Upper lobe of right lung (tissue), 1 donor: Measurements from ENCODE around the gene ASB2. TPM values are rescaled to one million over a fixed set of nuclear protein-coding genes. Genes with fewer than 3 reads are reported as not detected.

Experiments used
- ATAC-seq: fragments of 200-7000 bp; cut with Tn5 transposase; one replicate; pipeline ENCODE4 v1.9.1; 2020; ENCODE audit warnings: mild to moderate bottlenecking, moderate library complexity
- DNase-seq: peaks from one replicate; pipeline ENCODE4 v3.0.0-alpha.2; 2020
- H3K27ac ChIP-seq: fragments of 200-600 bp; one replicate; pipeline ENCODE4 v1.8.0; 2022
- H3K27me3 ChIP-seq: fragments of 200-600 bp; one replicate; pipeline ENCODE4 v1.8.0; 2022; ENCODE audit warnings: mild to moderate bottlenecking
- H3K36me3 ChIP-seq: fragments of 200-600 bp; one replicate; pipeline ENCODE4 v1.8.0; 2022
- H3K4me1 ChIP-seq: fragments of 200-600 bp; one replicate; pipeline ENCODE4 v1.8.0; 2022
- H3K4me3 ChIP-seq: fragments of 200-600 bp; one replicate; pipeline ENCODE4 v1.8.0; 2022; ENCODE audit warnings: mild to moderate bottlenecking
- H3K9me3 ChIP-seq: fragments of 200-600 bp; one replicate; pipeline ENCODE4 v1.8.0; 2022
- intact Hi-C: fragments of 100-400 bp; cut with DNase I; formaldehyde crosslinking; loops from one replicate; pipeline ENCODE4 v1.11.0; 2022
- total RNA-seq: library from RNA; stranded (reverse); fragmentation: NEBNext Ultra II Directional; extraction: Animal tissue kit (Norgen Biotek cat#: 25700); gene quantifications from one replicate; pipeline ENCODE4 v1.2.1, GENCODE V29; 2021
- TF ChIP-seq, protein P1 (sequence below): fragments of 200-600 bp; IDR thresholded peaks from one replicate; pipeline ENCODE4 v1.8.0; 2022; ENCODE audit warnings: antibody characterized with exemption
- donor health status: DM: no; HTN: yes; CAD: no; lungs with severe emphysema.

Gene ASB2
- total RNA-seq, 1 donor from 2014 or later, result 3.2 TPM

DNA sequence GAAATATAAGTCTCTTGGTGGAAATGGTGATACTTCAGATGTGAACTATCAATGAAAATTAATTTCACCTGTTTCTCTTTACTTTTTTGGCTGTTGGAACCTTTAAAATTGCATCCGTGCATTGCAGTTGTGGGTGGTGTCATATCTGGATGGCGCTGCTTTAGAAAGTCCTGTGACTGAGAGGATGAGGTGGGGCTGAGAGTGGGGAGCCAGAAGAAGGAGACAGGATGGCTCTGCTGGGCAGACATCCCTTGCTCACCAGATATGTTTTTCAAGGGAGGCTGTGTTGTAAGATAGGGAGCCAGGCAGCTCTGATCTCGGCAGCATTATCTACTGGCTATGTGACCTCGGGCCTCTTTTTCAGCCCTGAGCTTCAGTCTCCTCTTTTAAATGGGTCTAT is 12.7 kb downstream of the ASB2 start:
- DNase-seq, result no peak
- H3K36me3 ChIP-seq, result no peaks in the 10 kb centered on the region
- TF ChIP-seq, protein P1, sequence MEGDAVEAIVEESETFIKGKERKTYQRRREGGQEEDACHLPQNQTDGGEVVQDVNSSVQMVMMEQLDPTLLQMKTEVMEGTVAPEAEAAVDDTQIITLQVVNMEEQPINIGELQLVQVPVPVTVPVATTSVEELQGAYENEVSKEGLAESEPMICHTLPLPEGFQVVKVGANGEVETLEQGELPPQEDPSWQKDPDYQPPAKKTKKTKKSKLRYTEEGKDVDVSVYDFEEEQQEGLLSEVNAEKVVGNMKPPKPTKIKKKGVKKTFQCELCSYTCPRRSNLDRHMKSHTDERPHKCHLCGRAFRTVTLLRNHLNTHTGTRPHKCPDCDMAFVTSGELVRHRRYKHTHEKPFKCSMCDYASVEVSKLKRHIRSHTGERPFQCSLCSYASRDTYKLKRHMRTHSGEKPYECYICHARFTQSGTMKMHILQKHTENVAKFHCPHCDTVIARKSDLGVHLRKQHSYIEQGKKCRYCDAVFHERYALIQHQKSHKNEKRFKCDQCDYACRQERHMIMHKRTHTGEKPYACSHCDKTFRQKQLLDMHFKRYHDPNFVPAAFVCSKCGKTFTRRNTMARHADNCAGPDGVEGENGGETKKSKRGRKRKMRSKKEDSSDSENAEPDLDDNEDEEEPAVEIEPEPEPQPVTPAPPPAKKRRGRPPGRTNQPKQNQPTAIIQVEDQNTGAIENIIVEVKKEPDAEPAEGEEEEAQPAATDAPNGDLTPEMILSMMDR, result no peak

DNA sequence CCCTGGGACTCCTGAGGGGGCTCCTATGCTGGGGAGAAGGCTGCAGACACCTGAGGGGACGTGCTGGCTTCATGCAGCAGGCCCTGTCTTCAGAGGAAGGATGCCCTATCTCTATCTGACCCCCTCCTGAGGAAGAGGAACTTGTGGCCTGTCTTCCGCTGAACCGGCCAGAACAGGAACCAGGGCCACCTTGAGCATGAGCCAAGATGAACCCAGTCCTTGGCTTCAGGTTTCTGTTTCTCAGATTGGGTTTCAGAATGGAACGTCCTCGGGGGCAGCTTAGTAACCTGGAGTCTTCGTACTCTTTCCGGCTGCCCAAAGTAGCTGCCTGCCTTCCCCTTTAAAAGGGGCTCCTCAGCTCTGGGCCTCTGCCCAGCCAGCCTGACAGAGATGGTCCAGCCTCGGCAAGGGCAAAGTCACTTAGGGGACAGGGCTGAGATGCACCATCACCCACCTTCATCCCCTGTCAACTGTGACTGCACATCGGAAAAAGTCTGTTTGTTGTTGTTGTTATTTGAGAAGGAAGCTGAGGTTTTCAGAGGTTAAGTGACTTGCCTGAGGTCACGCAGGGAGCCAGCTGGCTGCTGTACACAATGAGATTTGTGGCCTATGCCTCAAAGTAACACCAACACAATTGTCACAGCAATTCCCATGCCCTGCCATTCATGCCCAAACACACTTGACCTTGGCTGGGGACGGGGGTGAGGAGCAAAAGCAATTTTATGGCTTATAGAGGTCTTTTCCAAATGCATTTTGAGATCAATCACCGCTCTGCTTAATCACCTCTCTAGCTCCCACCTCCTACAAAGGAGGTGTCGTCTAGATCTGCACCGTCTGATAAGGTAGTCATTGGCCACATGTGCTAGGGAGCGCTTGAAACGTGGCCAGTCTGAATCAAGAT is 13.4 kb downstream of the ASB2 start:
- intact Hi-C loops, result no loop called here
- Histone ChIP-seq H3K36me3 (no peaks in the 10 kb centered on the region), H3K9me3 (no peaks in the 10 kb centered on the region), H3K27ac (peak overlapping the region; percentile 55), H3K4me1 (peaks cover 23% of the 10 kb centered on the region), H3K4me3 (no peak overlapping the region), H3K27me3 (no peaks in the 10 kb centered on the region)
- DNase-seq (no peak), ATAC-seq (peak; percentile 72)
- TF ChIP-seq, protein P1, result no peak

More for the DNA sequence above, 12.7 kb downstream of the ASB2 start:
- Histone ChIP-seq H3K27me3 (no peaks in the 10 kb centered on the region), H3K4me3 (no peak overlapping the region), H3K9me3 (no peaks in the 10 kb centered on the region), H3K27ac (peak overlapping the region; percentile 5), H3K4me1 (peaks cover 20% of the 10 kb centered on the region)
- intact Hi-C loops, result no loop called here
- ATAC-seq, result no peak

DNA sequence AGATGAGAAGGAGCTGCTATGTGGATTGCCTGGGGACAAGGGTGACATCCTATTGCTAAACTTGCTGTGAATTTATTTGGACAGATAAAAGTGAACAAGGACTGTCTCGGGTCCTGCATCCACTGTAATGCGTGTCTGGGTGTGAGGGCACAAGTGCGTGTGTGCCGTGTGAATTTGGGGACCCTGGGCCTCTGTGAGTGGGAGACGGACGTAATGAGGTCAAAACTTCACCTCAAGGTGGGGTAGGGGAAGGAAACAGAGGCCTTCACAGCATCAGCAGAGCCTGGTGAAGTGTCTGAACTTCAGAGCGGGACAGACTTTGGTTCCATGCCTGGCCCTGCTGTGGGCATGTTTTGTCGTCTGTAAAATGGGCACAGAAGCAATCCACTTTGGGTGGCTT is 14.8 kb downstream of the ASB2 start:
- peak overlapping the region; percentile 6 for H3K27ac ChIP-seq
- peaks cover 25% of the 10 kb centered on the region for H3K4me1 ChIP-seq
- TF ChIP-seq, protein P1, result no peak
- ATAC-seq (no peak), DNase-seq (no peak)
- no peak overlapping the region for H3K4me3 ChIP-seq
- no peaks in the 10 kb centered on the region for H3K27me3 ChIP-seq
- H3K36me3 ChIP-seq, result no peaks in the 10 kb centered on the region
- intact Hi-C loops, result no loop called here
- H3K9me3 ChIP-seq, result no peaks in the 10 kb centered on the region

DNA sequence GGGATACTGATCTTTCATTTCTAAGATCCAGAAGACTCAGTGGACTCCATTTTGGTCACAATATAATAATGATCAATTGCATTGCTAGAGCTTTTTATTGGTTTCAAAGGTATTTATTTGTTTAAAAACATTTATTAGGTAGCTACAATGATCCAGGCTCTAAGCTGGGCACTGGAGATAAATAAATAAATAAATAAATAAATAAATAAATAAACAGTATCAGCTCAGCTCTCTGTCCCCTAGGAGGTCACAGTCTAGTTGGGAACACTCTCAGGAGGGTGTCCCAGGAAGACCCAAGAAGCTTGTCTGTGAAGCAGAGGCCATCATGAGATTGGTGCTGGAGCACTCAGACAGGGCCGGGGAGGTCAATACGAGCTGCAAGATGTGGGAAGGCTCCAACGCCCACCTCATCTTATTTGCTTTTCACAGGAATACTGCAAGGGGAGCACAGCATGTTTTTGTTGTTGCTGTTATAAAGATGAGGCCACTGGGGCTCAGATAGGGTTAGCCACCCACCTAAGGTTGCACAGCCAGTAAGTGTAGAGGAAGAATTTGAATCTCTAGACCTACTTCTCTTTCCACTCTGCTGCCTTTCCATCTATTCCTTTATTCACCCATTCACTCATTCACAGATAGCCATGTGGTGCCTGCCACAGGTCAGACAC is 15.5 kb downstream of the ASB2 start:
- Histone ChIP-seq H3K27ac (peak overlapping the region; percentile 6), H3K9me3 (no peaks in the 10 kb centered on the region), H3K4me1 (peaks cover 28% of the 10 kb centered on the region), H3K4me3 (no peak overlapping the region), H3K27me3 (no peaks in the 10 kb centered on the region), H3K36me3 (no peaks in the 10 kb centered on the region)
- TF ChIP-seq, protein P1, result no peak
- intact Hi-C loops, result no loop called here
- ATAC-seq, result no peak
- DNase-seq, result no peak

DNA sequence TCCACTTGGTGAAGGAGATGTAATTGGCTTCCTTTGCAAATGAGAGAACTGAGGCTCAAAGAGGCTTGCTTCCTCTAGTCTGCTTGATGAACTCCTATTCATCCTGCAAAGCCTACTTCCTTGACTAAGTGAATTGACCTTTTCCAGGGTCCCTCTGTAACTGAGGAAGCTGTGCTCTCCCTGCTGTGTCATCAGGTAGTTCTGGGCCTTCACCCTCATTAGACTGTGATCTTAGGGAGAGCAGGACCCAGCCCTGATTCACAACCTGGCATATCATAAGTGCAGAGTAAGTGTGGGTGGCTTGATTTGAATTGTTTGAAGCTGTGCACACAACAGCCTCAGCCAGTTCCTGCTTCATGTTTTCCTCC is 16.3 kb downstream of the ASB2 start:
- Histone ChIP-seq H3K27ac (no peak overlapping the region), H3K4me3 (no peak overlapping the region), H3K9me3 (no peaks in the 10 kb centered on the region), H3K27me3 (no peaks in the 10 kb centered on the region), H3K36me3 (no peaks in the 10 kb centered on the region), H3K4me1 (peaks cover 30% of the 10 kb centered on the region)
- TF ChIP-seq, protein P1, result no peak
- DNase-seq (no peak), ATAC-seq (no peak)
- intact Hi-C loops, result no loop called here
